ENCODE results near the gene GLUD2. TPM values are rescaled to one million over a fixed set of nuclear protein-coding genes. Genes with fewer than 3 reads are reported as not detected.

Gene GLUD2
- total and polyA plus RNA-seq, 2 of the 4 experiments (the other 2 are of a cell fraction), result 0.51 to 1.6 TPM

DNA sequence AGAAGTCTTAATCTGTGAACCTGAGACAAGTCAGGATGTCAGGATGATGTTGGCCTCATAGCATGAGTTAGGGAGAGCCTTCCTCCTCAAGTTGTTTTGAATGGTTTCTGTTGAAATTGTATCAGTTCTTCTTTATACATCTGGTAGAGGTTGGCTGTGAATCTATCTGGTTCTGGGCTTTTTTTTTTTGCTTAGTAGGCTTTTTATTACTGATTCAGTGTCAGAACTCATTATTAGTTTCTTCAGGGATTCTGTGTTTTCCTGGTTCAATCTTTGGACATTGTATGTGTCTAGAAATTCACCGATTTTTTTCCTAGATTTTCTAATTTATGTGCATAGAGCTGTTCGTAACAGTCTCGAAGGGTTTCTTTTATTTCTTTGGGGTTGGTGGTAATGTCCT lies 14.9 kb downstream of the GLUD2 start:
- DNase-seq (no peak), ATAC-seq (ENCODE audit: low read depth) (no peak)
- Histone ChIP-seq H3K4ac (ENCODE audit: low read depth, low read length) (no peak overlapping the region), H3K23ac (ENCODE audit: low read depth, low read length) (no peak overlapping the region), H4K5ac (ENCODE audit: low read depth, low read length) (no peak overlapping the region), H3K14ac (replicated peaks; ENCODE audit: low read depth, low read length) (no peak overlapping the region), H4K91ac (ENCODE audit: insufficient read depth, low read depth, low read length) (no peak overlapping the region), H3K9me3 (ENCODE audit: control insufficient read depth, insufficient read depth, low read length) (no peaks in the 10 kb centered on the region), H2BK15ac (ENCODE audit: low read depth, low read length) (no peak overlapping the region), H3K79me1 (ENCODE audit: low read depth in 1 of 2, low read length in 2 of 2) (no peaks in the 10 kb centered on the region), H3K27ac (ENCODE audit: insufficient read depth, low read length) (no peak overlapping the region), H3K9ac (ENCODE audit: low read depth, low read length) (no peak overlapping the region), H4K20me1 (ENCODE audit: insufficient read depth, low read length) (no peaks in the 10 kb centered on the region), H3K9me1 (ENCODE audit: insufficient read depth, low read length) (no peaks in the 10 kb centered on the region), H2BK5ac (ENCODE audit: low read depth, low read length, poor library complexity, severe bottlenecking) (no peak overlapping the region), H4K8ac (ENCODE audit: low read depth in 2 of 2, low read length in 2 of 2) (no peak overlapping the region), H3K4me1 (ENCODE audit: control insufficient read depth, insufficient read depth, low read length) (no peaks in the 10 kb centered on the region), H3K27me3 (ENCODE audit: control insufficient read depth, insufficient read depth, low read length) (no peaks in the 10 kb centered on the region), H2AFZ (replicated peaks; ENCODE audit: low read length, poor library complexity) (no peak overlapping the region), H2AK5ac (ENCODE audit: low read depth, low read length) (no peak overlapping the region), H3K36me3 (ENCODE audit: control insufficient read depth, insufficient read depth, low read length) (no peaks in the 10 kb centered on the region), H2AK9ac (replicated peaks; ENCODE audit: low read depth, low read length, poor library complexity) (no peak overlapping the region), H2BK20ac (ENCODE audit: low read depth, low read length) (no peak overlapping the region), H2BK120ac (ENCODE audit: low read depth, low read length) (no peak overlapping the region), H3K56ac (ENCODE audit: extremely low read depth, insufficient read depth, low read length) (no peak overlapping the region), H3K18ac (ENCODE audit: low read depth, low read length) (no peak overlapping the region), H3K4me3 (ENCODE audit: insufficient read depth, low read depth, low read length) (no peak overlapping the region), H3K4me2 (ENCODE audit: low read depth, low read length) (no peak overlapping the region)
- ChIA-PET POLR2A (ENCODE audit: unreplicated experiment) (no interaction called here), CTCF (no interaction called here)
- dilution Hi-C loops (cut with HindIII; ENCODE audit: low sequenced_read_pairs, unreplicated experiment) (no loop called here), intact Hi-C loops (cut with micrococcal nuclease) (no loop called here), in situ Hi-C loops (cut with MboI; ENCODE audit: low sequenced_read_pairs) (no loop called here)
- no TSS peak for BruUV-seq (replicated peaks)
- WGBS, 2 experiments (ENCODE audit: extremely low coverage in 2 of 2, insufficient read length in 1 of 2), result no CpG with 5 or more reads among the region's 3 CpGs
- TF ChIP-seq MAFK (IDR thresholded peaks at IDR 0.05; ENCODE audit: low read depth, low read length), result peak; percentile 53
- TF ChIP-seq BHLHE40 (IDR thresholded peaks at IDR 0.05; ENCODE audit: low read depth, low read length), result no peak
- TF ChIP-seq FOS (IDR thresholded peaks at IDR 0.05; ENCODE audit: low read depth, low read length), result no peak
- no peak for TF ChIP-seq POLR2A (IDR thresholded peaks at IDR 0.05; ENCODE audit: low read depth, low read length)
